Caco-2 (cell line): ENCODE measurements around the gene TIMP3. TPM values are rescaled to one million over a fixed set of nuclear protein-coding genes. Genes with fewer than 3 reads are reported as not detected.

Source experiments
- BruUV-seq: library from RNA; stranded (reverse); fragments of 400-500 nt; replicated peaks from 2 replicates; lab custom pipeline; 2021; lab: Mats Ljungman, UMichigan
- CTCF ChIA-PET: fragments of 300-600 bp; sonication (Branson Sonifier 250); formaldehyde crosslinking; loops from one replicate; lab custom pipeline; 2022; ENCODE audit warnings: antibody characterized with exemption; lab: Charles Lee
- POLR2A ChIA-PET: fragments of 300-600 bp; sonication (Branson Sonifier 250); formaldehyde crosslinking; loops from one replicate; lab custom pipeline; 2022; ENCODE audit warnings: antibody characterized with exemption; lab: Charles Lee
- DNase-seq, 2 experiments: peaks; one replicate each; pipeline versions ENCODE4 v3.0.0 to v3.0.0-alpha.2; 2020 to 2022
- H3K27me3 ChIP-seq: replicated peaks from 2 replicates; pipeline ENCODE4 v1.6.0; 2011; ENCODE audit warnings: low read length; ENCODE audit not compliant: control insufficient read depth, insufficient read depth
- H3K36me3 ChIP-seq: 2 replicates; pipeline ENCODE4 v1.5.1; 2011; ENCODE audit warnings: low read length; ENCODE audit not compliant: control insufficient read depth, insufficient read depth
- H3K4me1 ChIP-seq: fragments of 250-450 bp; sonication (Bioruptor Pico); 2 replicates; pipeline ENCODE4 v1.5.1; 2020; ENCODE audit warnings: mild to moderate bottlenecking
- H3K4me3 ChIP-seq: 2 replicates; pipeline ENCODE4 v1.5.1; 2011; ENCODE audit warnings: low read depth, mild to moderate bottlenecking, control low read depth, low read length
- H3K9me3 ChIP-seq: fragments of 250-450 bp; sonication (Bioruptor Pico); 2 replicates; pipeline ENCODE4 v1.5.1; 2020; ENCODE audit warnings: mild to moderate bottlenecking, moderate library complexity
- H3K27ac Mint-ChIP-seq: one replicate; pipeline ENCODE4 v1.8.0; 2022; ENCODE audit warnings: mixed read lengths; ENCODE audit not compliant: unreplicated experiment
- H3K27me3 Mint-ChIP-seq: one replicate; pipeline ENCODE4 v1.8.0; 2022; ENCODE audit warnings: mixed read lengths; ENCODE audit not compliant: insufficient read depth, unreplicated experiment
- H3K36me3 Mint-ChIP-seq: one replicate; pipeline ENCODE4 v1.8.0; 2022; ENCODE audit warnings: mild to moderate bottlenecking, mixed read lengths; ENCODE audit not compliant: insufficient read depth, unreplicated experiment
- H3K4me1 Mint-ChIP-seq: one replicate; pipeline ENCODE4 v1.8.0; 2022; ENCODE audit warnings: low read depth, mixed read lengths; ENCODE audit not compliant: unreplicated experiment
- H3K4me3 Mint-ChIP-seq: one replicate; pipeline ENCODE4 v1.8.0; 2022; ENCODE audit warnings: mild to moderate bottlenecking, moderate library complexity, mixed read lengths; ENCODE audit not compliant: unreplicated experiment
- H3K9me3 Mint-ChIP-seq: one replicate; pipeline ENCODE4 v1.8.0; 2022; ENCODE audit warnings: mixed read lengths; ENCODE audit not compliant: unreplicated experiment
- CTCF ChIP-seq, 2 experiments: fragments of 200-600 bp in 1 of 2; IDR thresholded peaks; 1 replicate in 1 of 2; 2 replicates in 1 of 2; pipeline versions ENCODE4 v1.5.1 to v1.8.0; 2011 to 2022; ENCODE audit warnings: antibody characterized with exemption in 1 of 2, control low read depth in 1 of 2, inconsistent platforms in 1 of 2, low read depth in 1 of 2, low read length in 1 of 2, mild to moderate bottlenecking in 1 of 2, moderate library complexity in 1 of 2; ENCODE audit not compliant: insufficient read depth in 1 of 2, severe bottlenecking in 1 of 2, unreplicated experiment in 1 of 2
- intact Hi-C: fragments of 100-400 bp; cut with micrococcal nuclease; formaldehyde crosslinking; loops from one replicate; pipeline ENCODE4 v1.10.0; 2022; ENCODE audit not compliant: unreplicated experiment
- total RNA-seq: library from RNA; stranded (reverse); gene quantifications from 2 replicates; pipeline ENCODE4 v1.2.3, GENCODE V29; 2022

TIMP3 gene
- total RNA-seq, 1 experiment from 2014 or later = 86.4 TPM

GRCh38 chr22:32758866-32759385, 42.6 kb upstream of the TIMP3 start:
- Histone ChIP-seq H3K4me1 (peaks cover 18% of the 10 kb centered on the region), H3K36me3 (no peaks in the 10 kb centered on the region), H3K4me3 (no peak overlapping the region), H3K9me3 (no peaks in the 10 kb centered on the region), H3K27me3 (no peaks in the 10 kb centered on the region)
- no peak for TF ChIP-seq CTCF (IDR thresholded peaks at IDR 0.05; ENCODE audit: insufficient read depth in 1 of 2, low read depth in 1 of 2, low read length in 1 of 2, severe bottlenecking in 1 of 2, unreplicated experiment in 1 of 2)
- ChIA-PET CTCF (no interaction called here), POLR2A (no interaction called here)
- H3K4me3 Mint-ChIP-seq = no peak overlapping the region
- peaks cover 12% of the 10 kb centered on the region for H3K4me1 Mint-ChIP-seq
- peaks cover 11% of the 10 kb centered on the region for H3K9me3 Mint-ChIP-seq
- intact Hi-C loops = no loop called here
- no peak overlapping the region for H3K27ac Mint-ChIP-seq
- no peaks in the 10 kb centered on the region for H3K27me3 Mint-ChIP-seq
- no peak for DNase-seq
- no TSS peak for BruUV-seq
- H3K36me3 Mint-ChIP-seq = no peaks in the 10 kb centered on the region

- no peak for DNase-seq
- no peaks in the 10 kb centered on the region for H3K9me3 Mint-ChIP-seq
- Histone ChIP-seq H3K36me3 (no peaks in the 10 kb centered on the region), H3K9me3 (no peaks in the 10 kb centered on the region), H3K4me1 (peaks cover 3% of the 10 kb centered on the region), H3K27me3 (no peaks in the 10 kb centered on the region), H3K4me3 (no peak overlapping the region)
- no peak for TF ChIP-seq CTCF (IDR thresholded peaks at IDR 0.05; ENCODE audit: insufficient read depth in 1 of 2, low read depth in 1 of 2, low read length in 1 of 2, severe bottlenecking in 1 of 2, unreplicated experiment in 1 of 2)
- CTCF ChIA-PET = no interaction called here
- BruUV-seq = no TSS peak
- no peaks in the 10 kb centered on the region for H3K27me3 Mint-ChIP-seq
- intact Hi-C loops = no loop called here
- H3K4me3 Mint-ChIP-seq = no peak overlapping the region
- no peaks in the 10 kb centered on the region for H3K4me1 Mint-ChIP-seq
- POLR2A ChIA-PET = no interaction called here
- no peaks in the 10 kb centered on the region for H3K36me3 Mint-ChIP-seq
- H3K27ac Mint-ChIP-seq = no peak overlapping the region
These were observed 41.1 kb upstream of the TIMP3 start for GRCh38 chr22:32760396-32760795.

GRCh38 chr22:32760815-32761214, 40.7 kb upstream of the TIMP3 start:
- intact Hi-C loops = no loop called here
- Histone ChIP-seq H3K4me3 (no peak overlapping the region), H3K27me3 (no peaks in the 10 kb centered on the region), H3K4me1 (no peaks in the 10 kb centered on the region), H3K36me3 (no peaks in the 10 kb centered on the region), H3K9me3 (no peaks in the 10 kb centered on the region)
- ChIA-PET CTCF (no interaction called here), POLR2A (no interaction called here)
- TF ChIP-seq CTCF (IDR thresholded peaks at IDR 0.05; ENCODE audit: insufficient read depth in 1 of 2, low read depth in 1 of 2, low read length in 1 of 2, severe bottlenecking in 1 of 2, unreplicated experiment in 1 of 2) = no peak
- DNase-seq = no peak
- no TSS peak for BruUV-seq
- Mint-ChIP-seq H3K27ac (no peak overlapping the region), H3K9me3 (no peaks in the 10 kb centered on the region), H3K4me1 (no peaks in the 10 kb centered on the region), H3K4me3 (no peak overlapping the region), H3K36me3 (no peaks in the 10 kb centered on the region), H3K27me3 (no peaks in the 10 kb centered on the region)
